ENCODE results near the gene MAML2.

MAML2 gene

DNA sequence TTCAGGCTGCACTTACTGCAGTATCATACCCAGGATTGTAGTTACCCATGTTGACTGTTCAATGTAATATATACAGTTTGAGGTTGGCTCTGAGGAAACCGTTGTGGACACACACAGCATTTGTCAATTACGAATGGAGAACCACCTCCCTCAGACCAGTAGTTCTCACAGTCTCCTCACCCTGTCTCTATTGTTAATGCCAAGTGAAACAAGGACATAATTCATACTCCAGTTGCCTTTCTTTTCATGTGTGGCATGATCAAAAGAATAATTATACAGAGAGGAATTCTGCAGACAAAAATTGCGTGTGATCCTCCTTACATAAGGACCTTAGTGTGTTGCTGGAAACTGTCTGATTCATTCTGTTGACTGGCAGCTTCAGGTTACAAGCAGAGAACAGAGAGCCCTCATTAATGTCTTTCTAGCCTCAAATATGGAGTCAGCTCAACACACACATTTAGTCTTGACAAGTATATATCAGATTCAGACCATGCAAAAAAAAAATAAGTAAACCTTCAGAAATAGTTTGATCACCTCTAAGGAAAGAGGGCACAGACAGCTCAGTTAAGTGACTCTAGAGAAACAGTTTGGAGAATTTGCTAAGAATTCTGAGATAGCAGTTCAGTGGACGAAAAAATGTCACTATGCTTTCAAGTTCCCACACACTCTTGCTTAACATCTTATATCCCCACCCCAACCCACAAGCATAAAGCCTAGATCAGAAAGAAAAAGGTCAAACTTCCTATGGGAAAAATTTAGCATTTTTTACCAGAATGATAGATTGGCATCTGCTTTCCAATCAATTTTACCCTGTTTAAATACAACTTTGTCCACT is 96.1 kb downstream of the MAML2 start:
- ChIA-PET POLR2A (ENCODE audit: low non-redundant PET) (no interaction called here), CTCF (no interaction called here)
- no peak for TF ChIP-seq CTCF (conservative IDR thresholded peaks at IDR 0.05; ENCODE audit: low read depth)
- H3K27ac ChIP-seq: no peak overlapping the region
- no peak for DNase-seq (ENCODE audit: low spot score)

GRCh38 chr11:96242971-96243647 is 99.9 kb downstream of the MAML2 start:
- POLR2A ChIA-PET (ENCODE audit: low non-redundant PET): interaction anchor here (0.7 kb wide), 1 partner anchor 12 kb away, joined by 4 read pairs; no protein-coding TSS in a partner anchor
- DNase-seq (ENCODE audit: low spot score): peak; percentile 94
- TF ChIP-seq CTCF (conservative IDR thresholded peaks at IDR 0.05; ENCODE audit: low read depth): no peak
- peak overlapping the region; percentile 85 for H3K27ac ChIP-seq
- CTCF ChIA-PET: interaction anchor here (0.9 kb wide), 1 partner anchor 188 kb away, joined by 3 read pairs; no protein-coding TSS in a partner anchor

DNA sequence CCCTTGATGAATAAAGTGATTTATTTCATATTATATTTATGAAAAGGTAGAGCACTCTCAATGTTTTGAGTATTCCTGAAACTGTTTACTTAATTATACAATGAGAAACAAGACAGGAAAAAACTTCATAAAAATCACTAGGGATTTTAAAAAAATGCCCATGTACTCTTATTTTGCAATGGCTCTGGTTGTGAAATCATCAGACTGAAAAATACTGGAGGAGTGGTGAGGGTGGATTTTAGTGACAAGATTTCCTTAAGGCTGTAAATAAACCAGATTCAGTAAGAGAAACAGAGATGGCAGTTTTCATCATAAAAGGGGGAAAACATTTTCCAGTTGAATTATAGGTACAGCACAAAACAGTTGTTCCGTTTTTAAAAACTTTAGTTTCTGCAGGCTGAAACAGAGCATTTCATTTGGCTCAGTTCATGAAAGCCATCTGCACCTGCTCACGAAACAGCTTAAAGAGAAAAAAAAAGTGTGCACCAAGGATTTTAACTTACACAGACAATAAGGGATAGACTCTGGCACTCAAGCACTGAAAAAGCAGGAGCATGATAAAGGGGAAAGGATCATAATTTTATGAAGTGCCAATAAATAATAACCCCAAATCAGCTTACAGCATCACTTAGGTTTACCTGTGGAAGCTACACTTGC is 100.7 kb downstream of the MAML2 start:
- POLR2A ChIA-PET (ENCODE audit: low non-redundant PET): no interaction called here
- DNase-seq (ENCODE audit: low spot score): no peak
- no peak for TF ChIP-seq CTCF (conservative IDR thresholded peaks at IDR 0.05; ENCODE audit: low read depth)
- no peak overlapping the region for H3K27ac ChIP-seq
- CTCF ChIA-PET: interaction anchor here (0.7 to 0.9 kb wide), 2 partner anchors 109 to 187 kb away, joined by 3 to 4 read pairs; no protein-coding TSS in a partner anchor

GRCh38 chr11:96241331-96241841 is 101.6 kb downstream of the MAML2 start:
- no peak for TF ChIP-seq CTCF (conservative IDR thresholded peaks at IDR 0.05; ENCODE audit: low read depth)
- ChIA-PET CTCF (interaction anchor here (0.7 kb wide), 1 partner anchor 108 kb away, joined by 4 read pairs; no protein-coding TSS in a partner anchor), POLR2A (ENCODE audit: low non-redundant PET) (no interaction called here)
- no peak for DNase-seq (ENCODE audit: low spot score)
- no peak overlapping the region for H3K27ac ChIP-seq

GRCh38 chr11:96238563-96239135 is 104.3 kb downstream of the MAML2 start:
- ChIA-PET POLR2A (ENCODE audit: low non-redundant PET) (no interaction called here), CTCF (interaction anchor here (0.7 to 1.7 kb wide), 2 partner anchors 104 to 352 kb away, joined by 3 to 7 read pairs; partner anchors contain the start of gene MAML2)
- TF ChIP-seq CTCF (conservative IDR thresholded peaks at IDR 0.05; ENCODE audit: low read depth): no peak
- no peak for DNase-seq (ENCODE audit: low spot score)
- no peak overlapping the region for H3K27ac ChIP-seq
